SKM-1 (cell line): ENCODE data around the gene C19orf81.

ENCODE experiments used
- DNase-seq: peaks from one replicate; lab custom pipeline; 2025; ENCODE audit not compliant: unreplicated experiment; lab: John Stamatoyannopoulos, UW

Gene C19orf81

DNA sequence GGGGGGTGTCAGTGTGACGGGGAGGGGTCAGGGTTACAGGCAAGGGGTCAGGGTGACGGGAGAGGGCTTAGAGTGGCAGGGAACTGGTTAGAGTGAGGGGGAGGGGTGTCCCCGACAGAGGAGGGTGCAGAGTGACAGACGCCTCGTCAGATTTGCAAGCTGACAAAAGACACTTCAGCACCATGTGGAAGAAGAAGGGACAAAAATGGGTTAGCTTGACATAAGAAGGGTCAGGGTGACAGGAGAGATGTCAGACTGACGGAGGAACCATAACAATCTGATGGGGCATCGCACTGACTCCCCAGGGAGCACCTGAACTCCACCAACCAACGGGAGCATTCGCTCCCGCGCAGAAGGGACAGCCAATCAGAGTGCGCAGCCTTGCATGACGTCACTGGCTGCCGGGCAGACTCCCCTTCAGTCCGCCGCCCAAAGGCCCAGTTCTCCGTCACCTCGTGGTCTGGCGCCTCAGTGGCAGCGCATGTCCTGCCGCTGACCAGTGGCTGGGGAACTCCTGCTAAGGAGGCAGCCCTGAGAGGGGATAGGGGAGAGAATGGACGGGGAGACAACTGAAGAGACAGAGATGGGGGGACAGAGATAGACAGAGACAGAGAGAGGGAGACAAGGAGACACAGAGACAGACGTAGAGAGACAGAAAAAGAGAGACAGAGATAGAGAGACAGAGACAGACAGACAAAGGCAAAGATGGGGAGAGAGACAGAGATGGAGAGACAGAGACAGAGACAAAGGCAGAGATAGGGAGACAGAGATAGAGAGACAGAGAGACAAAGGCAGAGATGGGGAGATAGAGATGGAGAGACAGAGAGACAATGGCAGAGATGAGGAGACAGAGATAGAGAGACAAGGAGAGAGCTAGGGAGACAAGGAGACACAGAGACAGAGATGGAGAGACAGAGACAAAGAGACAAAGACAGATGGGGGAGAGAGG, 30.2 kb downstream of the C19orf81 start:
- peak; percentile 16 for DNase-seq

DNA sequence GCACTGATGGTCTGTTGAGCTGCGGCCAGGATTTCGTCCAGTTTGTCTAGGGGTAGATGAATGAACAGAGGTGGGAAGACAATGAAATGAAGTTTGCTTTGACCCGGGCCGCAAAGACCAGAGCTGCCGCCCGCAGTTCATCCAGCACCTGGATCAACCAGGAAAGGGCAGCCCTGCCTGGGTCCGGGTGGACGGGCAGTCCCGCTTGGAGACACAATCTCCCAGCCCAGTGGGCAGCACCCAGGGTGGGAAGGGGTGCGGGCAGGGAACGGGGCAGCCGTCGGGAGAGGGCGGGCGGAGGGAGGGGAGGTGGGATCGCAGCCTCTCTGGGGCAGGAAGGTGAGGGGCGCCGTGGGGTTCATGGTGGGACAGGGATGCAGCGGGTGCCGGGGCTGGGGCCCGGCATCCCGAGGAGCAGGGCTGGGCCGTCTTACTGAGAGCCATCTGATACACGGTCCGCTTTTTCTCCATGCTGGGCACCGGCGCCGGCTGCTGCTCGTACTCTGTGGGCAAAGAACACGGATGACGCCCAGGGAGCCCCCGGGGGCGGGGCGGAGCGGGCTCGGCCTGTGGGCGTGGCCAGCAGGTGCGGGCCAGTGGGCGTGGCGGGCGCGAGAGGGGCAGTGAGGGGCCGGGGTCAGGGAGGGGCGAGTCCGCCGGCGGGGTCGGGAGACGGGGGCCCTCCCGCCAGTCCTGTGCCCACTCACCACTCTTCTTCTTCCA, 37.2 kb downstream of the C19orf81 start:
- DNase-seq: no peak

DNA sequence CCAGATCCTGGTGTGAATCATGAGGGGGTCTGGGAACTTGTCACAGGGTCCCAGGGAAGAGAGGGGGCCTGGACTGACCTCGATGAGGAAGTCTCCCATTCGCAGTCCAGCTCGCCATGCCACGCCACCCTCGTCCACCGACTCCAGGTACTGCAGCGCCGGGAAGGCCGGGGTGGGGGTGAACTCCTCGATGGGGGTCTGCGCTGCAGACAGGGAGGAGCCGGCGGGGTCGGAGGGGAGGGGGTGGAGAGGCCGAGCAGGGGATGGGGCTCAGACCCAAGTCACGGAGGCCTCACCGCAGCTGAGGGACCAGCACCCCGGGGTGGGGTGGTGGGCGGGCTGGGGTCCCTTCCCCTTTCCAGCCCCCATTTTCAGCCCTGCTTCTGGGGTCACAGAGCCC, 39.5 kb downstream of the C19orf81 start:
- no peak for DNase-seq

DNA sequence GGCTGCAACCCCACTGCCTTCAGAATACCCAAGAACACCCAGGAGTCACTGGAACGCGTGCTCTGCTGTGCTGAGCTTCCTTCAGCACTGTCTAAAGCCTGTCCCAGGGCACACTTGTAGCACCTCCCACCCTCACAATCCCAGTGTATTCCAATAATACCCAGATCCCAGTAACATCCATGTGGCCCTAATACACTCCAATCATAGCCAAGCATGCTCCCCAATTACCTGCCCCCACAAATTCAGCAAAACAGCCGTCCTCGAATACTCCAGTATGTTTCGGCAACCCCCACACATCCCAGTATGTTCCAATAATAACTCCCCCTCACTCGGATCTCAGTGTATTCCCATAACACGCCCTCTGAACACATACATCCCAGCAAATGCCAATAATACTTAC, 41.2 kb downstream of the C19orf81 start:
- no peak for DNase-seq

DNA sequence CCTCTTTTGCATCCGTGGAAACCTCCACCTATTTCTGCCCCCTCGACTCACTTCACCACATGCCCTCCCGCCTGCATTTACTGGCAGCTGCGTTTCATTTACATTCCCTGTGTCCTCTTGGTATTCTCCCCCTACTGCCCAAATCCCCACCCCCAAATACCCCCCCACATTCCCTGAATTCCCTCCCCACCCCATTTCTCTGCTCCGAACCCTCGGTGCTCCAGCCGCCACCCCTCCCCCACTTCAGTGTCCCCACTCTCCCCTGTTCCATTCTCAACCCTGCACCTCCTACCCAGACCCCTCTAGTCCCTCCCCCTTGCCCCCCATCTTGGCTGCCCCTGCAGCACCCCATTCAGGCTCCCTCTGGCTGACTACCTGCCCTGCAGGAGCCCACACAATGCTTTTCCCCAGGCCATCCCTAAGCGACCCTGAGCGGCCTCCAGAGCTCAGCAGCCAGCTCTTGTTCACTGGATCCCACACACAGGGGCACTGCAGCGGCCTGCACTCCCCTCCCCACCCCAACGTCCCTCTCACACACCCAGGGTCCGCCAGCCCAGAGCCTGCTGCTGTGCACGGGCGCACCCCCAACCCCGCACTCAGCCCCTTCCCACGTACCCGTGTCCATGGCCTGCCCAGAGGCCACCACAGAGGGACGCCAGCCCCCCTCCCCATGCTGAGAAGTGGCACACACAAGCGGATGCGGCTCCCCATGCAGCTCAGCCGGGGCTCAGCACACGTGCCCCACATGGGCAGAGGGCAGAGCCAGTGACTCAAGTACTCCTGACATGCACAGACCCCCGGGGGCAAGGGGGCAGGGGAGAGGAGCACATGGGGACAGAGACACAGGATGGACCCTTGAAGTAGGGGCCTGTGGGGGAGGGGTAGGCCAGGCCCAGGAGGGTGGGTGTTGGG, 44.1 kb downstream of the C19orf81 start:
- no peak for DNase-seq

DNA sequence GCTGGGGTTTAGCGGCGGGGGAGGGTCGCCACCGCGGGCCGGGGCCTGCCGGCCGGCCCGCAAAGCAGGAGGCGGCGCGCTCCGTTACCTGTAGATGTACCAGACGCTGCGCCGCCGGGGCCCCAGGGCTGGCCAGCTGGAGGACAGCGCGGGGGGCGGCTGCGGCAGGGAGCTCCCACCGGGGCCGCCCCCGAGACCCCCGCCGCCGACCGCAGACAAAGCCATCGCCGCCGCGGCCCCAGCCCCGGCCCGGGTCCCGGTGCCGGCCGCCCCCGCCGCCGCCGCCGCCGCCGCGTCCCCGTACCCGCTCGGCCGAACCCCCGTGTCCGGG, 45.5 kb downstream of the C19orf81 start:
- DNase-seq: no peak

- DNase-seq: no peak
Observed at GRCh38 chr19:50695251-50696093, 46.2 kb downstream of the C19orf81 start.

DNA sequence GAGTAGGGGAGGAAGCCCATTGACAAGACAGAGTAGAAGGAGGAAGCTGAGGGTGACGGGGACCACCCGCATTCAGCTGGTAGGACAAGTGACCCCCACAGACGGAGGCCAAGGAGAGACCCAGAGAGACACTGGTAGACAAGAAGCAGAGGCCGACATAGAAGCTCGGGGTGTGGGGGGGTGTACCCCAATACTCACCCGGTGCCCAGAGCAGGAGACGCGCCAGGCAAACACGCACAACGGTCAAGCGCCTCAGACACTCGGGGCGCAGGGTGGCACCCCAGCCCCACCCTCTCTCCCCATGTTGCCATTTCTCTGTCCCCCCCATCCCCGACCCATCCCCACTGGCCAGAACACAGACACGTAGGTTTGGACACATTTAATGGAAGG, 46.8 kb downstream of the C19orf81 start:
- DNase-seq: no peak

GRCh38 chr19:50697414-50698124, 48.3 kb downstream of the C19orf81 start:
- no peak for DNase-seq

GRCh38 chr19:50701367-50701985, 52.2 kb downstream of the C19orf81 start:
- DNase-seq: no peak

DNA sequence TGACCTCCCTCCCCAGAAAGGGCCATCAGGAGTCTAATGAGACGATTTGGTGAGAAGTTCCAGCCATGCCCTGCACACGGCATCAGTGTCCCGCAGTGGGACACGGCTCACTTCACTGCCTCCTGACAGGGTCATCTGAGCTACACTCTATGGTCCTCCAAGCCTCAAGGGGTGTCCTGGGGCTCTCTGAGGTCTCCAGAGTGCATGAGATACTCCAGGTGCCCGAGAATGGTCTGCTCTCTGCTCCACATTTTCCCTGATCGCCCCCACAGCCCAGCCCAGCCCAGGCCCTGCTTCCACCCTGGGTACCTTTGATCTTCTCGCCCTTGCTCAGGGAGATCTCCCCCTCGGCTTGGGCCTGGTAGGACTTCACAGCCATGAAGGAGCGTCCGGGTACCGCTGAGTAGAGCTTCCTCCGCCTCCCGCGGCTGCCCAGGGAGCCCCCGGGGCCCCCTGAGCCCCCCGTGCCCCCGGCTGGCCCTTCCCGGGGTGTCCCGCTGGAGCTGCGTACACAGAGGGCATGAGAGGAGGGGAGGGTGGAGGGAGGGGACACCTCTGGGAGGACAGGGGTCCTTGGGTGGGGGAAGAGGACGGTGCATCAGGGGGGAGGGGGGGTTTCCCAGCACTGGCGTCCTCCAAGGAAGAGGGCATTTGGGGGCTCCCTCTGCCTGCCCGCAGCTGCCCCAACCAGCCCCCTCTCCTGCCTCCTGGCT, 53.1 kb downstream of the C19orf81 start:
- DNase-seq: no peak

DNA sequence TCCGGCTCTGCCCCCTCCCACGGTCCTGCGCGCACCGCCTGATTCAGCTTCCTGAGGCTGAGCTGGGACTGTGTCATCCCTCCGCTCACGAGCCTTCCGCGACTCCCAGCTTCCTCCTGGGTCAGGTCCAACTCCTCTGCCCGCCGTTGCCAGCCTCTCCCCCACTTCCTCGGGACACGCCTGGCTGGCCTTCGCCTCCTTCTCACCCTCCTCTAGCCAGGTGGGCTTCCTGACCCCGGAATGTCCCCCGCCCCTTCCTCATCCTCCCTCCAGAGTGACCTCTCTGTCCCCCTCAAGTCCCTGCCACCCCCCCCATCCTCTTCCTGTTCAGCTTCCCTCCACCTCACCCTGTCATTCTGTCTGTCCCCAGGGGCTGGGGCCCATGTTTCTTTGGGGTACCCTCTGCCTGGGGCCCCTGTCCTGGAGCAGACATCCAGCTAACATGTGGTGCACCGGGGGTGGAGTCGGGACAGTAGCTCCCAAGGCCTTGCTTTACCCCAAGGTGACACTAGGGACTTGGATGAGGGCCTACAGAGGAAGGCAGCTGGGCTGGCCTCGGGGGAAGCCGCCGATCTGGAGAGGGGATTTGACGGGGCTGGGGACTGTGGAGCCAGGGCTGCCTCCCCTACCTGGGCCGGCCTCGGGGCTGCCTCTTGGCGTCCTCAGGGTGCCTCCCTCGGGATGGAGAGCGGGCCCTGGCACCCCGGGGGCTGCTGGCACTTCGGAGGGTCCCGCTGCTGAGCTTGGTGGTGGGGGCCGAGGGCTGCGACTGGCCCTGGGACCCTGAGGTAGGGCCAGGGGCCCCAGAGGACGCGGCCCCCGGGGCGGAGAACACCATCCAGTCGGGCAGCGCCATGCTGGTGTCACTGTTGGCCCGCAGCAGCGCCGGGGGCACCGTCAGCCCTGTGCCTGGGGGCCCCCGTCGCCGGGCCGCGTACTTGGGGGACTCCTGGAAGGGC, 53.9 kb downstream of the C19orf81 start:
- DNase-seq: no peak

DNA sequence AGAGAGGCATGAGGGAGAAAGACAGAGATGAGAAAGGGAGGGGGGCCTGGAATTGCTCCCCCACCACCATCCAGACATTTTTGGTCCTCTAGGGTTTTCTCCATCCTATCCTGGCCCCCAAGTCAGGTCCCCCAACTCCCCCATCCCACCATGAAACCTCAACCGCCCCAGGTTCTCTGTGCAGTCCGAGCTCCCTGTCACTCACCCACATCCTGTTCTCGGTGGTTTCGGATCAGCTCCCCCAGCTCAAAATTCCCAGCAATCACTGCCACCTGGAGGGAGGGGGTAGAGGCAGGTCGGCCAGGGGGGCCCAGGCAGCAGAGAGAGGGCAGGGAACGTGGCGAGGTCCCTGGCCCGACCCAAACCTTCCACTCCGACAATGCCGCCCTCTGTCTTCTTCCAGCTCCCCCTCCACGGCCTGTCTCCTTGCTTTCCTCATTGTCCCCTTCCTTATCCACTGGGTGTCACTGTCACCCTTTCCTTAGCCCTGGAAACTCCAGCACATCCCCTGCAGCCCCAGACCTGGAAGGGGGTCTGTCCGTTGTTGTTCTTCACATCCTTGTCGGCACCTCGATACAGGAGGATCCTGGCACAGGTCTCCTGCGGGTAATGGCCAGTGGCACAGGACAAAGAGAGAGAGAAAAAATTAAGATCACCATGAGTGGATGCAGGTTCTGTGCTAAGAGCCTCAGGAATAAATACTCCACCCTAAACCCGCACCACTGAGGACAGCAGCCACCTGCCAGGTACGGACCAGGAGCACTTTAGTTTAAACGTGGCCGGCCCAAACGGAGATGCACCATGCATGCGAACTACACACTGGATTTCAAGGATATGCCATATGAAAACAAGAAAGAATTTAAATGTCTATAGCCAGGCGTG, 54.9 kb downstream of the C19orf81 start:
- DNase-seq: no peak

DNA sequence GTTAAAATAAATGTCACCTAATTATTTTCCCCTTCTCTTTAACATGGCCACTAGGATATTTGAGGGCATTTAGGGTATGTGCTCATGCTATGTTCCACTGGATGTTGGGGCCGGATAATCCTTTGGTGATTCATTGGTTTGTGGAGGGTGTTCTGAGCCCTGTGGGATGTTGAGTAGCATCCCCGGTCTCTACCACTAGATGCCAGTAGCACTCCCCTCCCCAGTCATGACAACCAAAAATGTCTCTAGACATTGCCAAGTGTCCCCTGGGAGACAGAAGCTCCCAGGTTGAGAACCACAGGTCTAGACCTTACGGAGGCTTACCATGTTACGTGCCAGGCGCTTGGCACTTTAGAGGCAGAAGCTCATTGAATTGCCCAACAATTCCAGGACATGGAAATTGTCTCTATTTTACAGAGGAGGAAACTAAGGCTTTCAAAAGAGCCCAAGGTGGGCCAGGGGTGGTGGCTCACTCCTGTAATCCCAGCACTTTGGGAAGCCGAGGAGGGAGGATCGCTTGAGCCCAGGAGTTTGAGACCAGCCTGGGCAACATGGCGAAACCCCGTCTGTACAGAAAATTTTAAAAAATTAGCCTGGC, 56.3 kb downstream of the C19orf81 start:
- DNase-seq: peak; percentile 15

DNA sequence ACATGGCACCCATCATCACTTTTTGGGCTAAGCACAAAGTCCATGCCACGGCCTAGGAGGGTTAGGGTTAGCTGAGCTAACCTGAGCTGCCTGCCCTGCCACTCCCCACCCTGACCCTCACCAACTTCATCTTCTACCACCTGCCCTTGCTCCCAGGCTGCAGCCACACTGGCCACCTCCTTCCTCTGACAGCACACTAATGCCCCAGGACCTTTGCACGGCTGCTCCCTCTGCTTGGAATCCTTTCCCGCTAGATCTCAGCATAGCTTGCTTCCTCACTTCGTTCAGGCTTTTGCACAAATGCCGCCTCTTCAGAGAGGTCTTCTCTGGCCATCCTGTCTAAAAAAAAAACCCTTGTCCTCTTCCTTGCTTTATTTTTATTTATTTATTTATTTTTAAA, 57.1 kb downstream of the C19orf81 start:
- DNase-seq: no peak

DNA sequence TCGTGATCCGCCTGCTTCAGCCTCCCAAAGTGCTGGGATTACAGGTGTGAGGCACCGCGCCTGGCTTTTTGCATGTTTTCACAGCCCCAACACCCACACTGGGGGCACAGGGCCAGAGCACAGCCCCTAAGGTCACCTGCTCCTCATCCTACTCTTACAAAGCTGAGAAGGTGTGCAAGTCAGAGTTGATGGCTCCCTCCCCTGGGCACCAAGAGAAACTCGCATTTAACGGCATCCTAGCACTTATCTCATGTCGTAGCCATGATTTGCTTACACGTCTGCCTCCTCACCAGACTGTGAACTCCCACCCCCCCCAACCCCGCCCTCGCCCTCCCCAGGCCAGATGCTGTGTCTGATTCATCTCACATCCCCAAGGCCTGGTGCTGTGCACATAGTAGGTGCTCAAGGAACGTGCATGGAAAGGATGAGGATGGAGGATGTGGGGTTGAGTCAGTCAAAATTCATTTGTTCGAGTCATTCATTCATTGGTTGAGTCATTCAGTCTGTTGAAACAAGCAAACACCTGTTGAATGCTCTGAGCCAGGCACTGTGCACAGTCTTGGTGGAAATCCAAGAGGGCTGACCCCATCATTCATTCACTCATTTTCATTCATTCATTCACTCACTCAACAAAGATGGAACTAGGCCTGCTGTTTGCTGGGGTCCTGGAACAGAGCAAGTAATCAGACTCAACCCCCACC, 59.1 kb downstream of the C19orf81 start:
- no peak for DNase-seq
